K562 (cell line): ENCODE results near the gene DAZAP1. TPM values are rescaled to one million over a fixed set of nuclear protein-coding genes. Genes with fewer than 3 reads are reported as not detected.

ENCODE experiments used
- CREB1 ChIP-seq, 2 experiments: sonication (generic) in 1 of 2; formaldehyde crosslinking in 1 of 2; IDR thresholded peaks; 2 replicates each; pipeline versions ENCODE4 v1.6.1 to v1.8.0; 2012 to 2022; ENCODE audit warnings: inconsistent platforms in 1 of 2, mild to moderate bottlenecking in 1 of 2, missing genetic modification reagents in 1 of 2, moderate library complexity in 1 of 2
- ERF ChIP-seq: fragments of 450-650 bp; formaldehyde crosslinking; IDR thresholded peaks from 2 replicates; pipeline ENCODE4 v1.4.0; 2020; ENCODE audit warnings: mild to moderate bottlenecking, mixed read lengths
- FOXJ2 ChIP-seq: fragments of 200-800 bp; sonication (Bioruptor generic); IDR thresholded peaks from 2 replicates; pipeline ENCODE4 v1.6.1; 2016; ENCODE audit warnings: missing genetic modification characterization, missing compliant biosample characterization
- ILF3 ChIP-seq: fragments of 450-650 bp; IDR thresholded peaks from 2 replicates; pipeline ENCODE4 v1.6.1; 2018; ENCODE audit warnings: antibody characterized with exemption, mild to moderate bottlenecking, moderate library complexity, borderline replicate concordance
- IRF2 ChIP-seq: sonication (generic); formaldehyde crosslinking; IDR thresholded peaks from 2 replicates; pipeline ENCODE4 v1.8.1; 2022; ENCODE audit warnings: mild to moderate bottlenecking, missing genetic modification reagents
- KLF13 ChIP-seq: fragments of 450-650 bp; IDR thresholded peaks from 2 replicates; pipeline ENCODE4 v1.6.1; 2016; ENCODE audit warnings: missing genetic modification characterization, low read depth, mild to moderate bottlenecking, missing compliant biosample characterization, moderate library complexity, borderline replicate concordance
- MCM7 ChIP-seq, 2 experiments: fragments of 450-650 bp; IDR thresholded peaks; 2 replicates each; pipeline ENCODE4 v1.6.1; 2016 to 2018
- MECOM ChIP-seq: fragments of 250-450 bp; sonication (Bioruptor Pico); IDR thresholded peaks from 2 replicates; pipeline ENCODE4 v1.8.0; 2022; ENCODE audit warnings: inconsistent platforms
- NR2C2 ChIP-seq, 2 experiments: fragments of 200-800 bp in 1 of 2; sonication (Bioruptor generic) in 1 of 2; sonication (generic) in 1 of 2; formaldehyde crosslinking in 1 of 2; IDR thresholded peaks; 2 replicates each; pipeline versions ENCODE4 v1.6.1 to v1.8.0; 2016 to 2022; ENCODE audit warnings: mild to moderate bottlenecking in 1 of 2, missing compliant biosample characterization in 1 of 2, missing genetic modification characterization in 1 of 2, missing genetic modification reagents in 1 of 2
- NR3C1 ChIP-seq: sonication (generic); formaldehyde crosslinking; IDR thresholded peaks from 2 replicates; pipeline ENCODE4 v1.8.1; 2022; ENCODE audit warnings: missing genetic modification reagents
- PML ChIP-seq: IDR thresholded peaks from 2 replicates; pipeline ENCODE4 v1.6.1; 2012; ENCODE audit warnings: low read length, inconsistent platforms
- SMAD4 ChIP-seq: fragments of 250-450 bp; sonication (Bioruptor Pico); conservative IDR thresholded peaks from 2 replicates; pipeline ENCODE4 v1.8.0; 2021; ENCODE audit warnings: inconsistent platforms, mild to moderate bottlenecking, moderate library complexity
- SNRNP70 ChIP-seq: fragments of 200-400 bp; formaldehyde crosslinking; optimal IDR thresholded peaks from 2 replicates; pipeline ENCODE3; 2017; ENCODE audit warnings: low read depth, low read length
- TEAD1 ChIP-seq, 2 experiments: fragments of 450-650 bp in 1 of 2; sonication (generic) in 1 of 2; formaldehyde crosslinking; IDR thresholded peaks; 2 replicates each; pipeline versions ENCODE4 v1.4.0 to v1.8.0; 2020 to 2022; ENCODE audit warnings: mild to moderate bottlenecking in 2 of 2, missing genetic modification reagents in 1 of 2
- TGIF2 ChIP-seq: sonication (generic); formaldehyde crosslinking; IDR thresholded peaks from 2 replicates; pipeline ENCODE4 v1.8.1; 2022; ENCODE audit warnings: mild to moderate bottlenecking, missing genetic modification reagents, moderate library complexity
- ZNF436 ChIP-seq: fragments of 250-450, 450-650 bp; sonication (Bioruptor Pico); formaldehyde crosslinking; IDR thresholded peaks from 2 replicates; pipeline ENCODE4 v1.7.0; 2020; ENCODE audit warnings: mild to moderate bottlenecking
- ZNF551 ChIP-seq: fragments of 250-450 bp; sonication (Bioruptor Pico); IDR thresholded peaks from 2 replicates; pipeline ENCODE4 v1.5.0; 2021; ENCODE audit warnings: mild to moderate bottlenecking, moderate library complexity
- ZNF583 ChIP-seq: fragments of 250-450 bp; sonication (Bioruptor Pico); IDR thresholded peaks from 2 replicates; pipeline ENCODE4 v1.4.0; 2020
- polyA plus RNA-seq, 8 experiments: library from polyadenylated mRNA; depleted of rRNA in 4 of 8; stranded (reverse) in 5 of 8; unstranded in 3 of 8; fragments of >200 nt; fragmentation: Nextera tagmentation in 2 of 8; fragmentation: Illumina TruSeq in 1 of 8; extraction: Ambion mirVana in 2 of 8; extraction: Trizol in 1 of 8; gene quantifications; 2 replicates each; pipeline versions ENCODE4 v1.2.1 to v1.2.3, GENCODE V29; 2011 to 2014; ENCODE audit warnings: inconsistent platforms in 1 of 8, missing spikeins in 1 of 8
- total RNA-seq, 7 experiments: library from RNA; depleted of rRNA in 6 of 7; stranded (reverse); fragments of >200 nt in 6 of 7; fragmentation: Illumina TruSeq in 2 of 7; extraction: Trizol in 2 of 7; gene quantifications; 2 replicates each; pipeline versions ENCODE4 v1.2.1 to v1.2.3, GENCODE V29; 2011 to 2021; ENCODE audit warnings: low replicate concordance in 1 of 7
- TF ChIP-seq, protein P1 (sequence below): fragments of 200-800 bp; sonication (Bioruptor generic); IDR thresholded peaks from 2 replicates; pipeline ENCODE4 v1.6.1; 2017; ENCODE audit warnings: missing genetic modification characterization, missing compliant biosample characterization
- TF ChIP-seq, protein P2 (sequence below): fragments of 450-650 bp; conservative IDR thresholded peaks from 2 replicates; pipeline ENCODE4 v1.6.1; 2016; ENCODE audit warnings: missing genetic modification characterization, low read depth, mild to moderate bottlenecking, missing compliant biosample characterization, moderate library complexity
- TF ChIP-seq, protein P3 (sequence below), 2 experiments: fragments of 450-650 bp; IDR thresholded peaks; 2 replicates each; pipeline ENCODE4 v1.6.1; 2018; ENCODE audit warnings: mild to moderate bottlenecking in 2 of 2, low read depth in 1 of 2; ENCODE audit not compliant: partially characterized antibody in 2 of 2

Gene DAZAP1
- total and polyA plus RNA-seq, 9 of the 15 experiments (the other 6 are each of a cell fraction or from before 2014, with no cell fraction given) = 10.8 to 289 (median 142) TPM

DNA sequence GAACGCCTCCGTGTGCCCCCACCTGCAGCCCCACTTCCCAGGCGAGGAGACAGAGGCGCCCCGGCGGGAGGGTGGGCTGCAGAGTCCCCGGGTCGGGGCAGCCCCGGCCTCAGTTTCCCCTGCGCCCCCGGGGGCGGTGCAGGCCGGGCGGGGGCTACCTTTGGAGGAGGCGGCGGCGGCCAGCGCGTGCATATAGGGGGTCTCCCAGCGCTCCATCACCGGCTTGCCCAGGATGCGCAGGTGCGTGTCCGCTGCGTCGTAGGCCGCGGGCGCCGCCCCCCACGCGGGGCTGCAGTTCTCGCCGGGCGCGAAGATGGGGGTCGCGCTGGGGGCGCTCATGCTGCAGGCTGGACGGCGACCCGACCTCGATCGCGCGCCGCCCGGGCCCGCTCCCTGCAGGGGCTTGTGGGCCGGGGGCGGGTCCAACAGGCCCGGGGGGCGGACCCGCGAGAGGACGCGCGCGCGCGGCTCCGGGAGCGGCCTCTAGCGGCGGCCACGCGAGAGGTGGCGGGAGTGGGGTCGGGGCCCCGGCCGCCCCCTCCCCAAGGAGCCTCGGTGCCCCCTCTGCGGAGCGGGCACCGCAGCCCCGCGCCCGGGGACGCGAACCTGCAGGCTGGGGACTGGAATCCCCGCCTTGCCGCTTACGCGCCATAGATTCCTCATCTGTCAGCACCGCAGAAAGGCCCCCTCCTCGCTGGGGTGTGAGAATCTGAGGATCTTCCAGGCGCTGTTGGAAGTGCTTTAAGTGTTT is 6.1 kb upstream of the DAZAP1 start, which contains the start of gene GAMT (continued):
- TF ChIP-seq CREB1 (IDR thresholded peaks at IDR 0.05) (no peak), CREB1 (CRISPR knock-in tag; IDR thresholded peaks at IDR 0.05) (peak; percentile 12; the same call in 1 of the 2 replicates), FOXJ2 (tag) (no peak), SMAD4 (CRISPR knock-in tag) (0 out of 2 replicates have a peak, but pooled peaks have one; percentile 42), PML (no peak), KLF13 (tag) (0 out of 2 replicates have a peak, but pooled peaks have one; percentile 9), TGIF2 (CRISPR knock-in tag) (peak; percentile 72; the same call in 1 of the 2 replicates), NR3C1 (no peak), ZNF436 (CRISPR knock-in tag) (no peak), NR2C2 (CRISPR knock-in tag; IDR thresholded peaks at IDR 0.05) (no peak), NR2C2 (tag; IDR thresholded peaks at IDR 0.05) (peak; percentile 26; the same call in 1 of the 2 replicates), ERF (CRISPR knock-in tag) (no peak), MECOM (CRISPR knock-in tag) (no peak), ZNF551 (CRISPR knock-in tag) (no peak), IRF2 (CRISPR knock-in tag) (no peak), SNRNP70 (no peak), ILF3 (0 out of 2 replicates have a peak, but pooled peaks have one; percentile 26), MCM7 (IDR thresholded peaks at IDR 0.05) (no peak), ZNF583 (CRISPR knock-in tag) (no peak), TEAD1 (CRISPR knock-in tag; IDR thresholded peaks at IDR 0.05) (peak in 1 of 2 experiments; percentile 48; a peak in 1 of 4 replicates)
- TF ChIP-seq, protein P1, sequence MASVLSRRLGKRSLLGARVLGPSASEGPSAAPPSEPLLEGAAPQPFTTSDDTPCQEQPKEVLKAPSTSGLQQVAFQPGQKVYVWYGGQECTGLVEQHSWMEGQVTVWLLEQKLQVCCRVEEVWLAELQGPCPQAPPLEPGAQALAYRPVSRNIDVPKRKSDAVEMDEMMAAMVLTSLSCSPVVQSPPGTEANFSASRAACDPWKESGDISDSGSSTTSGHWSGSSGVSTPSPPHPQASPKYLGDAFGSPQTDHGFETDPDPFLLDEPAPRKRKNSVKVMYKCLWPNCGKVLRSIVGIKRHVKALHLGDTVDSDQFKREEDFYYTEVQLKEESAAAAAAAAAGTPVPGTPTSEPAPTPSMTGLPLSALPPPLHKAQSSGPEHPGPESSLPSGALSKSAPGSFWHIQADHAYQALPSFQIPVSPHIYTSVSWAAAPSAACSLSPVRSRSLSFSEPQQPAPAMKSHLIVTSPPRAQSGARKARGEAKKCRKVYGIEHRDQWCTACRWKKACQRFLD (CRISPR knock-in tag) = no peak
- TF ChIP-seq, protein P2, sequence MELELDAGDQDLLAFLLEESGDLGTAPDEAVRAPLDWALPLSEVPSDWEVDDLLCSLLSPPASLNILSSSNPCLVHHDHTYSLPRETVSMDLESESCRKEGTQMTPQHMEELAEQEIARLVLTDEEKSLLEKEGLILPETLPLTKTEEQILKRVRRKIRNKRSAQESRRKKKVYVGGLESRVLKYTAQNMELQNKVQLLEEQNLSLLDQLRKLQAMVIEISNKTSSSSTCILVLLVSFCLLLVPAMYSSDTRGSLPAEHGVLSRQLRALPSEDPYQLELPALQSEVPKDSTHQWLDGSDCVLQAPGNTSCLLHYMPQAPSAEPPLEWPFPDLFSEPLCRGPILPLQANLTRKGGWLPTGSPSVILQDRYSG (tag) = no peak
- TF ChIP-seq, protein P3, sequence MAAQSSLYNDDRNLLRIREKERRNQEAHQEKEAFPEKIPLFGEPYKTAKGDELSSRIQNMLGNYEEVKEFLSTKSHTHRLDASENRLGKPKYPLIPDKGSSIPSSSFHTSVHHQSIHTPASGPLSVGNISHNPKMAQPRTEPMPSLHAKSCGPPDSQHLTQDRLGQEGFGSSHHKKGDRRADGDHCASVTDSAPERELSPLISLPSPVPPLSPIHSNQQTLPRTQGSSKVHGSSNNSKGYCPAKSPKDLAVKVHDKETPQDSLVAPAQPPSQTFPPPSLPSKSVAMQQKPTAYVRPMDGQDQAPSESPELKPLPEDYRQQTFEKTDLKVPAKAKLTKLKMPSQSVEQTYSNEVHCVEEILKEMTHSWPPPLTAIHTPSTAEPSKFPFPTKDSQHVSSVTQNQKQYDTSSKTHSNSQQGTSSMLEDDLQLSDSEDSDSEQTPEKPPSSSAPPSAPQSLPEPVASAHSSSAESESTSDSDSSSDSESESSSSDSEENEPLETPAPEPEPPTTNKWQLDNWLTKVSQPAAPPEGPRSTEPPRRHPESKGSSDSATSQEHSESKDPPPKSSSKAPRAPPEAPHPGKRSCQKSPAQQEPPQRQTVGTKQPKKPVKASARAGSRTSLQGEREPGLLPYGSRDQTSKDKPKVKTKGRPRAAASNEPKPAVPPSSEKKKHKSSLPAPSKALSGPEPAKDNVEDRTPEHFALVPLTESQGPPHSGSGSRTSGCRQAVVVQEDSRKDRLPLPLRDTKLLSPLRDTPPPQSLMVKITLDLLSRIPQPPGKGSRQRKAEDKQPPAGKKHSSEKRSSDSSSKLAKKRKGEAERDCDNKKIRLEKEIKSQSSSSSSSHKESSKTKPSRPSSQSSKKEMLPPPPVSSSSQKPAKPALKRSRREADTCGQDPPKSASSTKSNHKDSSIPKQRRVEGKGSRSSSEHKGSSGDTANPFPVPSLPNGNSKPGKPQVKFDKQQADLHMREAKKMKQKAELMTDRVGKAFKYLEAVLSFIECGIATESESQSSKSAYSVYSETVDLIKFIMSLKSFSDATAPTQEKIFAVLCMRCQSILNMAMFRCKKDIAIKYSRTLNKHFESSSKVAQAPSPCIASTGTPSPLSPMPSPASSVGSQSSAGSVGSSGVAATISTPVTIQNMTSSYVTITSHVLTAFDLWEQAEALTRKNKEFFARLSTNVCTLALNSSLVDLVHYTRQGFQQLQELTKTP (IDR thresholded peaks at IDR 0.05; ENCODE audit: low read depth in 1 of 2, partially characterized antibody in 2 of 2) = no peak
